IMR-90 (cell line): ENCODE measurements around the gene SLC45A2. TPM values are rescaled to one million over a fixed set of nuclear protein-coding genes. Genes with fewer than 3 reads are reported as not detected.

Source experiments
- ATAC-seq: fragments of 200-7000 bp; cut with Tn5 transposase; 2 replicates; pipeline ENCODE4 v1.9.1; 2020; ENCODE audit warnings: low read depth, mild to moderate bottlenecking, moderate library complexity
- BruUV-seq: library from RNA; stranded (reverse); fragments of 400-500 nt; replicated peaks from 2 replicates; lab custom pipeline; 2021; lab: Mats Ljungman, UMichigan
- CTCF ChIA-PET: fragments of 300-600 bp; formaldehyde crosslinking; extraction: SDS; loops from one replicate; lab custom pipeline; 2021; ENCODE audit warnings: antibody characterized with exemption; lab: Yijun Ruan, JAX
- POLR2A ChIA-PET: fragments of 300-600 bp; sonication (Branson Sonifier 250); formaldehyde crosslinking; loops from one replicate; lab custom pipeline; 2022; ENCODE audit warnings: antibody characterized with exemption; ENCODE audit not compliant: unreplicated experiment; lab: Charles Lee
- DNase-seq: peaks from one replicate; pipeline ENCODE4 v3.0.0; 2013
- H2AFZ ChIP-seq: replicated peaks from 2 replicates; pipeline ENCODE3; 2013; ENCODE audit warnings: low read length, mild to moderate bottlenecking; ENCODE audit not compliant: poor library complexity
- H2AK5ac ChIP-seq: 2 replicates; pipeline ENCODE4 v1.6.1; 2013; ENCODE audit warnings: low read depth, low read length, inconsistent platforms
- H2AK9ac ChIP-seq: replicated peaks from 2 replicates; pipeline ENCODE3; 2013; ENCODE audit warnings: mild to moderate bottlenecking, low read depth, low read length, moderate library complexity; ENCODE audit not compliant: poor library complexity
- H2BK120ac ChIP-seq: 2 replicates; pipeline ENCODE4 v1.6.1; 2013; ENCODE audit warnings: low read depth, low read length, inconsistent platforms
- H2BK15ac ChIP-seq: 3 replicates; pipeline ENCODE4 v1.6.1; 2013; ENCODE audit warnings: low read depth, low read length, inconsistent platforms
- H2BK20ac ChIP-seq: 2 replicates; pipeline ENCODE4 v1.6.1; 2013; ENCODE audit warnings: low read depth, mild to moderate bottlenecking, inconsistent platforms, low read length, moderate library complexity
- H2BK5ac ChIP-seq: 2 replicates; pipeline ENCODE4 v1.6.1; 2013; ENCODE audit warnings: mild to moderate bottlenecking, low read depth, low read length, inconsistent platforms; ENCODE audit not compliant: poor library complexity, severe bottlenecking
- H3K14ac ChIP-seq: replicated peaks from 2 replicates; pipeline ENCODE4 v1.6.1; 2013; ENCODE audit warnings: low read depth, low read length, inconsistent platforms
- H3K18ac ChIP-seq: 2 replicates; pipeline ENCODE4 v1.6.1; 2013; ENCODE audit warnings: low read depth, low read length, control low read depth
- H3K23ac ChIP-seq: 2 replicates; pipeline ENCODE4 v1.6.1; 2013; ENCODE audit warnings: low read depth, low read length, inconsistent platforms
- H3K27ac ChIP-seq: 2 replicates; pipeline ENCODE4 v1.5.1; 2013; ENCODE audit warnings: mild to moderate bottlenecking, control low read depth, low read length; ENCODE audit not compliant: insufficient read depth
- H3K27me3 ChIP-seq: 2 replicates; pipeline ENCODE4 v1.6.1; 2013; ENCODE audit warnings: low read length; ENCODE audit not compliant: control insufficient read depth, insufficient read depth
- H3K36me3 ChIP-seq: 2 replicates; pipeline ENCODE4 v1.6.1; 2013; ENCODE audit warnings: low read length, mixed read lengths; ENCODE audit not compliant: control insufficient read depth, insufficient read depth
- H3K4ac ChIP-seq: 2 replicates; pipeline ENCODE4 v1.6.1; 2013; ENCODE audit warnings: low read depth, low read length, inconsistent platforms
- H3K4me1 ChIP-seq: 2 replicates; pipeline ENCODE4 v1.6.1; 2013; ENCODE audit warnings: low read length, mixed read lengths; ENCODE audit not compliant: control insufficient read depth, insufficient read depth
- H3K4me2 ChIP-seq: 2 replicates; pipeline ENCODE4 v1.6.1; 2013; ENCODE audit warnings: low read depth, mild to moderate bottlenecking, control low read depth, low read length, moderate library complexity
- H3K4me3 ChIP-seq: 2 replicates; pipeline ENCODE4 v1.5.1; 2013; ENCODE audit warnings: low read depth, mild to moderate bottlenecking, control low read depth, low read length, moderate library complexity; ENCODE audit not compliant: insufficient read depth
- H3K56ac ChIP-seq: 2 replicates; pipeline ENCODE4 v1.6.1; 2013; ENCODE audit warnings: low read length, inconsistent platforms; ENCODE audit not compliant: insufficient read depth; ENCODE audit errors: extremely low read depth
- H3K79me1 ChIP-seq, 2 experiments: 2 replicates each; pipeline ENCODE4 v1.6.1; 2013; ENCODE audit warnings: low read length in 2 of 2, inconsistent platforms in 1 of 2, low read depth in 1 of 2
- H3K9ac ChIP-seq: 2 replicates; pipeline ENCODE4 v1.6.1; 2013; ENCODE audit warnings: low read depth, low read length, control low read depth
- H3K9me1 ChIP-seq: 2 replicates; pipeline ENCODE4 v1.6.1; 2013; ENCODE audit warnings: low read length, inconsistent platforms; ENCODE audit not compliant: insufficient read depth
- H3K9me3 ChIP-seq: 2 replicates; pipeline ENCODE4 v1.6.1; 2013; ENCODE audit warnings: low read length; ENCODE audit not compliant: control insufficient read depth, insufficient read depth
- H4K20me1 ChIP-seq: 2 replicates; pipeline ENCODE4 v1.6.1; 2013; ENCODE audit warnings: low read length, inconsistent platforms; ENCODE audit not compliant: insufficient read depth
- H4K5ac ChIP-seq: 2 replicates; pipeline ENCODE4 v1.6.1; 2013; ENCODE audit warnings: mild to moderate bottlenecking, low read depth, low read length, control low read depth
- H4K8ac ChIP-seq, 2 experiments: 2 replicates each; pipeline ENCODE4 v1.6.1; 2013; ENCODE audit warnings: low read depth in 2 of 2, low read length in 2 of 2, control low read depth in 1 of 2, inconsistent platforms in 1 of 2
- H4K91ac ChIP-seq: 2 replicates; pipeline ENCODE4 v1.6.1; 2013; ENCODE audit warnings: low read depth, low read length, inconsistent platforms; ENCODE audit not compliant: insufficient read depth
- BHLHE40 ChIP-seq: fragments of 150-350 bp; IDR thresholded peaks from 2 replicates; pipeline ENCODE4 v1.6.1; 2016; ENCODE audit warnings: mild to moderate bottlenecking, low read depth, low read length
- CEBPB ChIP-seq: IDR thresholded peaks from 2 replicates; pipeline ENCODE4 v1.6.1; 2012; ENCODE audit warnings: low read depth, low read length, improper control_type of control experiment
- CHD1 ChIP-seq: IDR thresholded peaks from 2 replicates; pipeline ENCODE4 v1.6.1; 2012; ENCODE audit warnings: low read depth, low read length, improper control_type of control experiment
- CTCF ChIP-seq: conservative IDR thresholded peaks from 2 replicates; pipeline ENCODE4 v1.5.1; 2012; ENCODE audit warnings: mild to moderate bottlenecking, low read depth, low read length, improper control_type of control experiment
- FOS ChIP-seq: fragments of 150-350 bp; IDR thresholded peaks from 2 replicates; pipeline ENCODE4 v1.6.1; 2016; ENCODE audit warnings: low read depth, low read length
- MAFK ChIP-seq: IDR thresholded peaks from 2 replicates; pipeline ENCODE4 v1.6.1; 2012; ENCODE audit warnings: low read depth, low read length, improper control_type of control experiment
- MAZ ChIP-seq: IDR thresholded peaks from 2 replicates; pipeline ENCODE4 v1.6.1; 2012; ENCODE audit warnings: low read depth, mild to moderate bottlenecking, low read length, improper control_type of control experiment, moderate library complexity, borderline replicate concordance
- MXI1 ChIP-seq: IDR thresholded peaks from 2 replicates; pipeline ENCODE4 v1.6.1; 2012; ENCODE audit warnings: low read depth, mild to moderate bottlenecking, low read length, moderate library complexity, borderline replicate concordance
- NFE2L2 ChIP-seq: fragments of 150-350 bp; IDR thresholded peaks from 2 replicates; pipeline ENCODE4 v1.6.1; 2016; ENCODE audit warnings: low read depth, mild to moderate bottlenecking, low read length
- POLR2A ChIP-seq: IDR thresholded peaks from 2 replicates; pipeline ENCODE4 v1.6.1; 2012; ENCODE audit warnings: mild to moderate bottlenecking, low read depth, low read length
- RAD21 ChIP-seq: IDR thresholded peaks from 2 replicates; pipeline ENCODE4 v1.6.1; 2012; ENCODE audit warnings: low read length, improper control_type of control experiment
- RCOR1 ChIP-seq: IDR thresholded peaks from 2 replicates; pipeline ENCODE4 v1.6.1; 2012; ENCODE audit warnings: mild to moderate bottlenecking, low read length, improper control_type of control experiment; ENCODE audit not compliant: insufficient replicate concordance
- RFX5 ChIP-seq: IDR thresholded peaks from 2 replicates; pipeline ENCODE4 v1.8.0; 2012; ENCODE audit warnings: low read depth, mild to moderate bottlenecking, low read length, moderate library complexity
- SMC3 ChIP-seq: fragments of 150-350 bp; IDR thresholded peaks from 2 replicates; pipeline ENCODE4 v1.6.1; 2016; ENCODE audit warnings: low read depth, mild to moderate bottlenecking, antibody characterized with exemption, low read length, moderate library complexity
- WGBS, 2 experiments: methylation state at CpG; one replicate each; pipeline versions ENCODE4 v1.1.5 to v1.1.7; 2013; ENCODE audit warnings: missing lambda C conversion rate in 2 of 2; ENCODE audit not compliant: insufficient read length in 1 of 2; ENCODE audit errors: extremely low coverage in 2 of 2; 5-methylcytosine and 5-hydroxymethylcytosine counted together
- dilution Hi-C: fragments of 300-500 bp; cut with HindIII; formaldehyde crosslinking; loops from one replicate; pipeline ENCODE4 v1.14.3; 2018; ENCODE audit warnings: low sequenced_read_pairs; ENCODE audit not compliant: unreplicated experiment
- in situ Hi-C: fragments of 300-500 bp; cut with MboI; formaldehyde crosslinking; loops from 3 replicates; pipeline ENCODE4 v1.14.3; 2019; ENCODE audit warnings: low sequenced_read_pairs, inconsistent platforms, mixed read lengths
- intact Hi-C: fragments of 100-400 bp; cut with micrococcal nuclease; formaldehyde crosslinking; loops from 2 replicates; pipeline ENCODE4 v1.10.0; 2022
- polyA plus RNA-seq, 3 experiments: library from polyadenylated mRNA; depleted of rRNA; stranded (reverse); fragments of >200 nt; gene quantifications; 2 replicates each; pipeline ENCODE4 v1.2.3, GENCODE V29; 2012; ENCODE audit warnings: low replicate concordance in 1 of 3
- total RNA-seq: library from RNA; depleted of rRNA; stranded (reverse); fragments of >200 nt; gene quantifications from 2 replicates; pipeline ENCODE4 v1.2.3, GENCODE V29; 2012
- TF ChIP-seq, protein P1 (sequence below): fragments of 150-350 bp; IDR thresholded peaks from 2 replicates; pipeline ENCODE4 v1.6.1; 2016; ENCODE audit warnings: low read depth, mild to moderate bottlenecking, low read length, moderate library complexity, borderline replicate concordance
- TF ChIP-seq, protein P2 (sequence below): fragments of 150-350 bp; IDR thresholded peaks from 2 replicates; pipeline ENCODE4 v1.6.1; 2017; ENCODE audit warnings: mild to moderate bottlenecking, antibody characterized with exemption, low read length, low read depth

Gene SLC45A2
- total and polyA plus RNA-seq, 2 of the 4 experiments (the other 2 are of a cell fraction), result 0.07 TPM; not detected in 1

DNA sequence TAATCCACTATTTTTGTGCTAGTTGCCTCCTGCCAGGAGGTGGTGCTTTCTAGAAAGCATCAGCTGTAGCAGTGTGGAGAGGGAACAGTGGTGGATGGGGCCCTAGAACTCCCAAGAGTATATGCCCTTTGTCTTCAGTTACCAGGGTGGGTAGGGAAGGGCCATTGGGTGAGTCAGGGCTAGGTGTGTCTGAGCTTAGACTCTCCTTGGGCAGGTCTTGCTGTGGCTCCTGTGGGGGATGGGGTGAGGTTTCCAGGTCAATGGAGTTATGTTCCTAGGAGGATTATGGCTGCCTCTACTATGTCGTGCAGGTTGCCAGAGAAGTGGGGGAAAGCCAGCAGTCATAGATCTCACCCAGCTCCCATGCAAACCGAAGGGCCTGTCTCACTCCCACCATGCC lies 81.4 kb downstream of the SLC45A2 start:
- no TSS peak for BruUV-seq
- no CpG with 5 or more reads among the region's 2 CpGs for whole genome bisulfite sequencing, 2 experiments

More for the DNA sequence above, 81.4 kb downstream of the SLC45A2 start:
- no peak overlapping the region for H3K14ac ChIP-seq
- H3K9me1 ChIP-seq, result no peaks in the 10 kb centered on the region
- DNase-seq (no peak), ATAC-seq (no peak)
- no peak overlapping the region for H3K9ac ChIP-seq
- H2AFZ ChIP-seq, result no peak overlapping the region
- TF ChIP-seq, protein P1, sequence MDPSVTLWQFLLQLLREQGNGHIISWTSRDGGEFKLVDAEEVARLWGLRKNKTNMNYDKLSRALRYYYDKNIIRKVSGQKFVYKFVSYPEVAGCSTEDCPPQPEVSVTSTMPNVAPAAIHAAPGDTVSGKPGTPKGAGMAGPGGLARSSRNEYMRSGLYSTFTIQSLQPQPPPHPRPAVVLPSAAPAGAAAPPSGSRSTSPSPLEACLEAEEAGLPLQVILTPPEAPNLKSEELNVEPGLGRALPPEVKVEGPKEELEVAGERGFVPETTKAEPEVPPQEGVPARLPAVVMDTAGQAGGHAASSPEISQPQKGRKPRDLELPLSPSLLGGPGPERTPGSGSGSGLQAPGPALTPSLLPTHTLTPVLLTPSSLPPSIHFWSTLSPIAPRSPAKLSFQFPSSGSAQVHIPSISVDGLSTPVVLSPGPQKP, result no peak
- TF ChIP-seq MXI1 (no peak), CEBPB (no peak), POLR2A (no peak), CTCF (no peak), BHLHE40 (no peak), MAFK (no peak), RCOR1 (no peak), NFE2L2 (no peak), SMC3 (no peak), RFX5 (no peak), CHD1 (no peak), MAZ (no peak), RAD21 (no peak), FOS (no peak)
- TF ChIP-seq, protein P2, sequence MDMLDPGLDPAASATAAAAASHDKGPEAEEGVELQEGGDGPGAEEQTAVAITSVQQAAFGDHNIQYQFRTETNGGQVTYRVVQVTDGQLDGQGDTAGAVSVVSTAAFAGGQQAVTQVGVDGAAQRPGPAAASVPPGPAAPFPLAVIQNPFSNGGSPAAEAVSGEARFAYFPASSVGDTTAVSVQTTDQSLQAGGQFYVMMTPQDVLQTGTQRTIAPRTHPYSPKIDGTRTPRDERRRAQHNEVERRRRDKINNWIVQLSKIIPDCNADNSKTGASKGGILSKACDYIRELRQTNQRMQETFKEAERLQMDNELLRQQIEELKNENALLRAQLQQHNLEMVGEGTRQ, result no peak
- dilution Hi-C loops (no loop called here), in situ Hi-C loops (no loop called here), intact Hi-C loops (no loop called here)
- no peak overlapping the region for H2BK20ac ChIP-seq
- H3K27ac ChIP-seq, result no peak overlapping the region
- ChIA-PET CTCF (no interaction called here), POLR2A (no interaction called here)
- H3K18ac ChIP-seq, result no peak overlapping the region
- H3K56ac ChIP-seq, result no peak overlapping the region
- no peak overlapping the region for H3K4me2 ChIP-seq
- no peaks in the 10 kb centered on the region for H3K27me3 ChIP-seq
- H2BK120ac ChIP-seq, result no peak overlapping the region
- H3K9me3 ChIP-seq, result peaks cover 11% of the 10 kb centered on the region
- 0 out of 2 replicates have a peak overlapping the region, but pooled peaks have one; percentile 0 for H2AK5ac ChIP-seq
- H3K36me3 ChIP-seq, result no peaks in the 10 kb centered on the region
- H4K8ac ChIP-seq, result no peak overlapping the region
- no peaks in the 10 kb centered on the region for H4K20me1 ChIP-seq
- H2BK15ac ChIP-seq, result no peak overlapping the region
- H4K91ac ChIP-seq, result no peak overlapping the region
- no peak overlapping the region for H2AK9ac ChIP-seq
- H4K5ac ChIP-seq, result no peak overlapping the region
- no peak overlapping the region for H3K4ac ChIP-seq
- H3K23ac ChIP-seq, result no peak overlapping the region
- H3K4me3 ChIP-seq, result no peak overlapping the region
- H2BK5ac ChIP-seq, result no peak overlapping the region
- peaks cover 3% of the 10 kb centered on the region; the same call in 1 of the 2 replicates for H3K4me1 ChIP-seq
- no peaks in the 10 kb centered on the region for H3K79me1 ChIP-seq
